ACC112 (cell line): ENCODE measurements around the gene GPR150.

ENCODE experiments used
- H2AFZ ChIP-seq: fragments of 200-600 bp; sonication (generic); one replicate; pipeline ENCODE4 v1.6.0; 2017; ENCODE audit warnings: antibody characterized with exemption, low read length; ENCODE audit not compliant: unreplicated experiment
- H3K27ac ChIP-seq: fragments of 200-600 bp; sonication (generic); 2 replicates; pipeline ENCODE4 v1.5.1; 2014; ENCODE audit warnings: low read depth, mild to moderate bottlenecking, antibody characterized with exemption, low read length, moderate library complexity
- H3K27me3 ChIP-seq: fragments of 200-600 bp; sonication (generic); 2 replicates; pipeline ENCODE4 v1.6.1; 2014; ENCODE audit warnings: mild to moderate bottlenecking, antibody characterized with exemption, low read length, moderate library complexity, mixed read lengths; ENCODE audit not compliant: insufficient read depth
- H3K36me3 ChIP-seq: fragments of 200-600 bp; sonication (generic); 2 replicates; pipeline ENCODE4 v1.6.1; 2016; ENCODE audit warnings: mild to moderate bottlenecking, antibody characterized with exemption, low read length, moderate library complexity, mixed read lengths; ENCODE audit not compliant: insufficient read depth
- H3K4me1 ChIP-seq: fragments of 200-600 bp; sonication (generic); one replicate; pipeline ENCODE4 v1.6.1; 2016; ENCODE audit warnings: low read length, mixed read lengths; ENCODE audit not compliant: insufficient read depth, unreplicated experiment, control insufficient read depth
- H3K4me3 ChIP-seq: fragments of 200-600 bp; sonication (generic); 2 replicates; pipeline ENCODE4 v1.5.1; 2014; ENCODE audit warnings: mild to moderate bottlenecking, low read depth, low read length
- H3K79me2 ChIP-seq: fragments of 200-600 bp; sonication (generic); one replicate; pipeline ENCODE4 v1.6.0; 2016; ENCODE audit warnings: low read length; ENCODE audit not compliant: control insufficient read depth, unreplicated experiment, insufficient read depth

Gene GPR150

DNA sequence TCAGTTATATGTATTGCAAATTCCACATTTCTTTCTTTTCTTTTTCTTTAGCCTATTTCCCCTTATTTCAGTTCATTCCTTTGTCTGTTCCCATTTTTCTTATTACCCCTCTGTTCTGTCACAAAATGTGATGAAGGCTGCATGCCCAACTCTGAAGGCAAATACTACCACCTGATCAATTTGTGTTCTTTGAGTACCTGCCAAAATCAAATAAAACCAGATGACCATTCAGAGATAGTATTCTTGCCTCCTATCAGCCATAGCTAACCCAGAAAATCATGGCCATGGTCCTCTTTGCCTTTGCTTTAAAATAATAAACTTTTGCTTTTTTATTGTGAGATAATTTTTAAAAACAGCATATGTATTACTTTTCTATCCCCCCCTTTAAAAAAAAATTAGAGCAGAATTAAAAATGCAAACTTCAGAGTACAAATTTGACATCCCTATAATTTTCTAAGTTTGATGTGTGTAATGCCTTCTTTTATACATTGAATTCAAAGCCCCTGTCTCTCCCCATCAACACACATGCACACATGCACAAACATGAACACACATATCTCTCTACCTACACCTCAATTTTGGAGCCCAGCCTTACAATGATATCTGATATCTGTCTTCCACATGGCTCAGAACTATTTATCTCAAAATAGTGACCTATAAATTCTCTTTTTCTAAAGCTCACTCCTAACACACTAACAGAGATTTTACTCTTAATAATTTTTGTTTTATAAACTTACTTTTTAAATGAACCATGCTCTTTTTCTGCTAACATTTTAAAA is 30.1 kb downstream of the GPR150 start:
- Histone ChIP-seq H3K79me2 (no peaks in the 10 kb centered on the region), H3K27me3 (no peaks in the 10 kb centered on the region), H3K27ac (no peak overlapping the region), H3K4me3 (no peak overlapping the region), H3K36me3 (no peaks in the 10 kb centered on the region), H3K4me1 (peaks cover 6% of the 10 kb centered on the region), H2AFZ (no peak overlapping the region)

DNA sequence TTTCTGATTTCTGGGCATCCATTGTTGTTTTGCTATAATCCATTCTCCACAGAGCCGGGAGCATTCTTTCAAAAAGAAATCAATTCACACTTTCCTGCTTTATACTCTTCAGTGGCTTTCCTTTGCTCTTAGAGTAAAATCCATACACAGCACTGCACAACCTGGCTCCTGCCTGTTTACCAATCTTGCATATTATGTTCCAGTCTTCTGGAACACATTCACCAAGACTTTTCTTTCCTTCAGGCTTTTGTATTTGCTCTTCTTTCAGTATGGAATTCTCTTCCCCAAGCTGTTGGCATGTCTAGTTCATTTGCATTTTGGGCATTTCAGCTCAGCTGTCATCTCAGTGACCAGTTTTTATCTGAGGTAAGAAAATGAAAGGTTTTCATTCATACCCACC is 33.0 kb downstream of the GPR150 start:
- Histone ChIP-seq H3K27ac (no peak overlapping the region), H3K79me2 (no peaks in the 10 kb centered on the region), H2AFZ (no peak overlapping the region), H3K36me3 (no peaks in the 10 kb centered on the region), H3K4me1 (peaks cover 3% of the 10 kb centered on the region), H3K4me3 (no peak overlapping the region), H3K27me3 (no peaks in the 10 kb centered on the region)

DNA sequence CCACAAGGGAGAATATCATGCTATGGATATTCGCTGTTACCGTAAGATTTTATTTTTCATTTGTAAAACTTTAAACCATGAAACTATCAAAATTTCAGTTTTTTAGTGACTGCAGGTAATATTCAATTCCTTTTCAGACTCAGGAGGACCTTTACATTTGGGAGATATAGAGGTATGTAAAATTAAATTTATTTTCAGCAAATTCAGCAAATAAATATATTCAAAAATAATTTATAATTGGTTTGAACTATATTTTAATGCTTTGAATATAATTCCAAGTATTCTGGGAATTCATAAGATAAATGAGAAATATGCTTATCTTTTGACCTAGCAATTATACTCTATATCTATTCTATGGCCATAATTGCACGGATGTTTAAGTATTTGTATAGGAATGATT is 34.3 kb downstream of the GPR150 start:
- Histone ChIP-seq H3K79me2 (no peaks in the 10 kb centered on the region), H3K36me3 (no peaks in the 10 kb centered on the region), H3K27me3 (no peaks in the 10 kb centered on the region), H3K4me3 (no peak overlapping the region), H2AFZ (no peak overlapping the region), H3K27ac (no peak overlapping the region), H3K4me1 (no peaks in the 10 kb centered on the region)

DNA sequence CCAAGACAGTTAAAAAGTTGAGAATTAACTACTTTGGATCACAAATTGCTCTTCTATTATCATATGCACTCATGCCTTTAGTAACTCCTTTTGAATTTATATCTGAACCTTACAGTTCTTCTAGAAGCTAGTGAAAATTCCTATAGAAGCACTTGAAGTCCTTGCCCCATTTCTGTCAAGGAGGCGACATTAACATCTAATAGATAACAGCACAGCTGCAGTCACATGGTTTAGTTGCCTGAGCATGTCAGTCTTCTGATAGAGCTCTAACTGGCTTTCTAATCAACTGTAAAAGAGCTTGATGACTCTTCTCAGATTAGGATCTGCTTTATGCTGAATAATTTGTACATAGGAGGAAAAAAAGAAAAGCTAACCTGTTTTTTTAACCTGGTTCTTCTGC is 35.7 kb downstream of the GPR150 start:
- Histone ChIP-seq H3K4me1 (no peaks in the 10 kb centered on the region), H3K36me3 (no peaks in the 10 kb centered on the region), H3K4me3 (no peak overlapping the region), H2AFZ (no peak overlapping the region), H3K27ac (no peak overlapping the region), H3K27me3 (no peaks in the 10 kb centered on the region), H3K79me2 (no peaks in the 10 kb centered on the region)

DNA sequence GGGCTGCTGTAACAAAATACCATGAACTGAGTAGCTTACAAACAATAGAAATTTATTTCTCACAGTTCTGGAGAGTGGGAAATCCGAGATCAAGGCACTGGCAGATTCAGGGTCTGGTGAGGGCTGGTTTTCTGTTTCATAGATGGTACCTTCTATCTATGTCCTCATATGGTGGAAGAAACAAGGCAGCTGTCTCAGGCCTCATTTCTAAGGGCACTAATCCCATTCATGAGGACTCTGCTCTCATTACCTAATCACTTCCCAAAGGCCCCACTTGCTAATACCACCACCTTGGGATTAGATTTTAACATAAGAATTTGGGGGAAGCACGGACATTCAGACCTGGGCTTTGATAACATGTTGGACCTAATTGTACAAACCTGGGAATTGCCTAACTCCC is 40.2 kb downstream of the GPR150 start:
- Histone ChIP-seq H3K27me3 (no peaks in the 10 kb centered on the region), H3K36me3 (no peaks in the 10 kb centered on the region), H3K4me3 (no peak overlapping the region), H3K4me1 (peaks cover 5% of the 10 kb centered on the region), H3K27ac (no peak overlapping the region), H3K79me2 (no peaks in the 10 kb centered on the region), H2AFZ (no peak overlapping the region)

DNA sequence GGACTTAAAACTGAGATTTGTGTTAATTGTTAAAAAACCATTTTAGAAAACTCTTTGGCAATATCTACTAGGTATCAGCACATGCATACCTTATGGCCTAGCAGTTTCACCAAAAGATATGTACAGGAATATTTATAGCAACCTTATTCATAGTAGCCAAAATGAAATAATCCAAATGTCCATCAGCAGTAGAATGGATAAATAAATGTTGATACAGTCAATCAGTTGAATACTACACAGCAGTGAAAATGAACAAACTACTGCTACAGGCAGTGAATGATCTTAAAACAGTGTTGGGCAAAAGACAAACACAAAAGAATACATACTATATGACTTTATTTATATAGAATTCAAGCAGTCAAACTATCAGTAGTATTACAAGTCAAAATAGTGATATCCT is 43.1 kb downstream of the GPR150 start:
- Histone ChIP-seq H2AFZ (no peak overlapping the region), H3K36me3 (no peaks in the 10 kb centered on the region), H3K27ac (no peak overlapping the region), H3K79me2 (no peaks in the 10 kb centered on the region), H3K27me3 (no peaks in the 10 kb centered on the region), H3K4me3 (no peak overlapping the region), H3K4me1 (peaks cover 13% of the 10 kb centered on the region)

DNA sequence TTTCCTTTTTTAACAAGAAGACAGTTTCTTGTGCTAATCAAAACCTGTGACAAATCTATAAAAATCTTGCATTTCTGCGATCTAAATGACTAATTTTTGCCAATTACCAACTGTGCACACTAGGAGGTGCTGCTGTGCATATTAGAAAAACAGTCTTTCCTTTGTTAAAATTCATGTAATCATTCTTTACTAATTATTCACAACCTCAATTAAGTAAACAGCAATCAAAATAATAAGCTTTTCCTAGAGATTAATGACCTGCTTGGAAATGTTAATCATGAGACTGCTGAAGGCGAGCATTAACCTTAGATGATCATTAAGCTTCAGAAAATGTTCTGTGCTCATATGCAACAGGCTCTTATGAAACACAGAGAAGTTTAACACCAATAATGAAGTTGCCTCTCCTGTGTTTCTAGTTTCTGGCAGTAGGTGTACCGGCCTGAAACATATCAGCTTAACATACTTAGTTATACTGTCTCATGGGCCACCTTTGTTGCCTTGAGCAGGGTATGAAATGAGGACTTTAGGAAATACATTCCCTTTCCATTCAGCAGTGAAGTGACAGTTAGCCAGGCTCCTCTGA is 44.4 kb downstream of the GPR150 start:
- no peak overlapping the region for H3K27ac ChIP-seq
- H3K4me3 ChIP-seq = no peak overlapping the region
- no peaks in the 10 kb centered on the region for H3K27me3 ChIP-seq
- H3K36me3 ChIP-seq = no peaks in the 10 kb centered on the region
- no peaks in the 10 kb centered on the region for H3K79me2 ChIP-seq
- peaks cover 25% of the 10 kb centered on the region for H3K4me1 ChIP-seq
- H2AFZ ChIP-seq = peak overlapping the region; percentile 95

DNA sequence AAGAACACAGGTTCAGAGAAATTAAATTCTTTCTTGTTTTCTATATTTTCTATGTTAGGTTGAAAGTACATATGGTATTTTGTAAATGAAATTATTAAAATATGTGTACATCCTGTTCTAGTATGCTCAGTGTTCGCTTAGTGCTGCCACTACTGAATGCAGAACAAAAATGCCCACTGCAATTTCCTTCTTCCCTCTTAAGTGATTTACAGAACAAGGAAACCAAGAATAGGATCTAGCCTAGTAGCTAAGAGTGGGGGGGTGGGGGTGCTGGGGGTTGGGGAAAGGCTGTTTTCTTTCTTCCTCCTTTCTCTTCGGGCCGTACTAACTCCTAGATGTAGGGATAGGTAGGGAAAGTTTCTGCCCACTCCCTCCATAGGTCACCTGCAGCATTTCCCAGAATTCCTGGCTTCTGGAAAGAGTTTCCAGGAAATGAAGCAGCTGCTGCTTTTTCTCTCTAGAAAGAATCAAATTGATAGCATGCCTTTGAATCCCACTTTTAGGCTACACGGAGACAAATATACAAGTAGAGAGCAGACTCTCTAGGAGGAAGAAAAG is 47.3 kb downstream of the GPR150 start:
- Histone ChIP-seq H3K36me3 (no peaks in the 10 kb centered on the region), H2AFZ (no peak overlapping the region), H3K4me1 (peaks cover 38% of the 10 kb centered on the region), H3K79me2 (no peaks in the 10 kb centered on the region), H3K27ac (no peak overlapping the region), H3K27me3 (no peaks in the 10 kb centered on the region), H3K4me3 (no peak overlapping the region)

DNA sequence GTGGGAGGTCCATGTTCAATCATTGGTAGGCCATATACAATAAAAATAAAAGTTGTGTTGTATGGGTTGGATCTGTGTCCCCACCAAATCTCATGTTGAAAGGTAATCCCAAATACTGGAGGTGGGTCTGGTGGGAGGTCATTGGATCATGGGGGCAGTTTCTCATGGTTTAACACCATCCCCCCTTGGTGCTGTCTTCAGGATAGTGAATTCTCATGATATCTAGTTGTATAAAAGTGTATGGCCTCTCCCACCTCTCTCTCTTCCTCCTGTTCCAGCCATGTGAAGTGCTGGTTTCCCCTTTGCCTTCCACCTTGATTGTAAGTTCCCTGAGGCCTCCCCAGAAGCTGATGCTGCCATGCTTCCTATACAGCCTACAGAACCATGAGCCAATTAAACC is 47.8 kb downstream of the GPR150 start:
- Histone ChIP-seq H3K79me2 (no peaks in the 10 kb centered on the region), H3K27me3 (no peaks in the 10 kb centered on the region), H3K27ac (no peak overlapping the region), H3K4me1 (peaks cover 38% of the 10 kb centered on the region), H3K36me3 (no peaks in the 10 kb centered on the region), H3K4me3 (no peak overlapping the region), H2AFZ (no peak overlapping the region)

DNA sequence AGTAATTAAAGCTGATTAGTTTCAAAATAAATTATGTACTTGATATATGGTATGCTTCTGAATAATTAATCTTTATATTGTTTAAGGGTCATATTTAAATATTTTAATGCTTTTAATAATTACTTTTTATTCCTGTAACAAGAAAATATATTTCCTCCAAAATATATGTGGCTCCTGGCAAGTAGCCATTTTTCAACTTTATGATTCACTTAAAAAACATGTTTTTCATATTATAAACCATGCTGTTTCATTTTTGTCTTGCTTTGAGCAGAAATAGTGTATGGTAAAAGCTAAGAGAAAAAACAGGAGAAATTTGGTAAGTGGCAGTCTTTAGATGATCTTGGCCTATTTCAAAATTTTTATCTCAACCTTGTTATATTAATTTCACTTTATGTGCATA is 48.3 kb downstream of the GPR150 start:
- peak overlapping the region; percentile 45; the same call in 1 of the 2 replicates for H3K4me3 ChIP-seq
- H2AFZ ChIP-seq = peak overlapping the region; percentile 77
- peaks cover 42% of the 10 kb centered on the region for H3K4me1 ChIP-seq
- H3K27ac ChIP-seq = peak overlapping the region; percentile 20; the same call in 1 of the 2 replicates
- H3K36me3 ChIP-seq = no peaks in the 10 kb centered on the region
- H3K27me3 ChIP-seq = no peaks in the 10 kb centered on the region
- no peaks in the 10 kb centered on the region for H3K79me2 ChIP-seq

DNA sequence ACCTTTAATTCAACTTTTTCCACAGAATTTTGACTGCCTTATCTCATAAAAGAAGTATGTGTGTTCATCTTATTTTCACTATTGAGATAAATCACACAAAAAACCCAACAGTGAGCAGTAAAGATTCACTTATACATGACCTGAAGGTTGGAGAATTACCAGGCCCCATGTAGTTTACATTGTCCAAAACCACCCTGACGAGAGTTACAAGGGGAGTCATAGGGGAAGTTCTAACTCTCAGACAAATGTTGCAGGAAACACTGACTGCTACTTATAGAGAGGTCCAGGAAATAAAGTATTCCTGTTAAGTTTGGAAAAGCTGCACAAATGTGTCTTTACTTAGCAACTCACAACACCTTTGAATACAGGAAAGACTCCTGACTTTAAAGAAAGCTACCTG is 48.8 kb downstream of the GPR150 start:
- peaks cover 42% of the 10 kb centered on the region for H3K4me1 ChIP-seq
- H3K4me3 ChIP-seq = peak overlapping the region; percentile 45; the same call in 1 of the 2 replicates
- H3K27ac ChIP-seq = peak overlapping the region; percentile 20
- H3K27me3 ChIP-seq = no peaks in the 10 kb centered on the region
- peak overlapping the region; percentile 77 for H2AFZ ChIP-seq
- no peaks in the 10 kb centered on the region for H3K36me3 ChIP-seq
- H3K79me2 ChIP-seq = no peaks in the 10 kb centered on the region
